Sciatic nerve (tissue), 2 donors: ENCODE results near the gene GPR142. TPM values are rescaled to one million over a fixed set of nuclear protein-coding genes. Genes with fewer than 3 reads are reported as not detected.
A peak's percentile ranks its signal among the peaks of the same experiment; 100 is the strongest.

Experiments
- ATAC-seq: fragments of 200-7000 bp; cut with Tn5 transposase; one replicate; pipeline ENCODE4 v1.9.1; 2020; ENCODE audit warnings: mild to moderate bottlenecking, moderate library complexity
- DNase-seq: peaks from one replicate; pipeline ENCODE4 v3.0.0-alpha.2; 2020; ENCODE audit warnings: low spot score
- intact Hi-C: fragments of 100-400 bp; cut with DNase I; formaldehyde crosslinking; loops from one replicate; pipeline ENCODE4 v1.14.2; 2022
- total RNA-seq: library from RNA; stranded (reverse); fragmentation: NEBNext Ultra II Directional; extraction: Animal tissue kit (Norgen Biotek cat#: 25700); gene quantifications from one replicate; pipeline ENCODE4 v1.2.1, GENCODE V29; 2021
- donor health status: DM: no; HTN: no; CAD: no.
- donor health status: DM: no; HTN: no; CAD: no.

The GPR142 gene
- total RNA-seq, 1 donor from 2014 or later = 1.1 TPM

GRCh38 chr17:74343121-74343520 is 24.2 kb upstream of the GPR142 start:
- ATAC-seq (no peak), DNase-seq (no peak)
- intact Hi-C loops = no loop called here

GRCh38 chr17:74343526-74344284 is 23.6 kb upstream of the GPR142 start:
- ATAC-seq (no peak), DNase-seq (no peak)
- intact Hi-C loops = no loop called here

- no peak for DNase-seq
- ATAC-seq = no peak
- intact Hi-C loops = no loop called here
Observed at GRCh38 chr17:74344658-74345057, 22.6 kb upstream of the GPR142 start.

- ATAC-seq (no peak), DNase-seq (no peak)
- intact Hi-C loops = no loop called here
Observed at GRCh38 chr17:74345433-74346241, 21.7 kb upstream of the GPR142 start.

GRCh38 chr17:74347646-74348045 is 19.7 kb upstream of the GPR142 start:
- DNase-seq (no peak), ATAC-seq (no peak)
- intact Hi-C loops = no loop called here

- DNase-seq (no peak), ATAC-seq (no peak)
- intact Hi-C loops = no loop called here
Observed at GRCh38 chr17:74349120-74349519, 18.2 kb upstream of the GPR142 start.

GRCh38 chr17:74350486-74350885 is 16.8 kb upstream of the GPR142 start:
- no peak for DNase-seq
- intact Hi-C loops = no loop called here
- no peak for ATAC-seq

- DNase-seq (no peak), ATAC-seq (no peak)
- intact Hi-C loops = no loop called here
Observed at GRCh38 chr17:74351552-74352210, 15.6 kb upstream of the GPR142 start.

- intact Hi-C loops = no loop called here
- ATAC-seq (no peak), DNase-seq (no peak)
Observed at GRCh38 chr17:74353446-74354060, 13.8 kb upstream of the GPR142 start.

- no peak for DNase-seq
- intact Hi-C loops = no loop called here
Observed at GRCh38 chr17:74354123-74354522, 13.2 kb upstream of the GPR142 start.

GRCh38 chr17:74354561-74354960 is 12.7 kb upstream of the GPR142 start:
- intact Hi-C loops = no loop called here
- DNase-seq (no peak), ATAC-seq (no peak)

More at GRCh38 chr17:74354123-74354522, 13.2 kb upstream of the GPR142 start:
- no peak for ATAC-seq

GRCh38 chr17:74355065-74355464 is 12.2 kb upstream of the GPR142 start:
- ATAC-seq (no peak), DNase-seq (no peak)
- intact Hi-C loops = no loop called here

GRCh38 chr17:74356646-74357465 is 10.4 kb upstream of the GPR142 start:
- DNase-seq (no peak), ATAC-seq (no peak)
- intact Hi-C loops = no loop called here

GRCh38 chr17:74357466-74357809 is 9.9 kb upstream of the GPR142 start:
- intact Hi-C loops = no loop called here
- ATAC-seq (no peak), DNase-seq (no peak)

- intact Hi-C loops = no loop called here
- DNase-seq (no peak), ATAC-seq (no peak)
Observed at GRCh38 chr17:74358697-74359096, 8.6 kb upstream of the GPR142 start.

- DNase-seq (no peak), ATAC-seq (no peak)
- intact Hi-C loops = loop anchor here (10.0 kb wide), 1 partner anchor 155 kb away; the partner anchor contains the start of gene RPL38
Observed at GRCh38 chr17:74359916-74360315, 7.4 kb upstream of the GPR142 start.

- intact Hi-C loops = loop anchor here (10.0 kb wide), 1 partner anchor 156 kb away; the partner anchor contains the start of gene RPL38
- DNase-seq = no peak
- ATAC-seq = no peak
Observed at GRCh38 chr17:74360899-74361229, 6.4 kb upstream of the GPR142 start.

- intact Hi-C loops = loop anchor here (10.0 kb wide), 1 partner anchor 157 kb away; the partner anchor contains the start of gene RPL38
- DNase-seq = peak; percentile 83
- peak; percentile 88 for ATAC-seq
Observed at GRCh38 chr17:74361230-74362068, 5.9 kb upstream of the GPR142 start, which contains the start of gene BTBD17. TSS of gene BTBD17 (minus strand) at chr17:74361868. CDS start at chr17:74361819, 49 bp downstream.
